COLO829 (cell line): ENCODE results near the gene LOXHD1.

Experiments used
- DNase-seq: peaks from one replicate; pipeline ENCODE4 v3.0.0; 2012; ENCODE audit warnings: low spot score

Gene LOXHD1

DNA sequence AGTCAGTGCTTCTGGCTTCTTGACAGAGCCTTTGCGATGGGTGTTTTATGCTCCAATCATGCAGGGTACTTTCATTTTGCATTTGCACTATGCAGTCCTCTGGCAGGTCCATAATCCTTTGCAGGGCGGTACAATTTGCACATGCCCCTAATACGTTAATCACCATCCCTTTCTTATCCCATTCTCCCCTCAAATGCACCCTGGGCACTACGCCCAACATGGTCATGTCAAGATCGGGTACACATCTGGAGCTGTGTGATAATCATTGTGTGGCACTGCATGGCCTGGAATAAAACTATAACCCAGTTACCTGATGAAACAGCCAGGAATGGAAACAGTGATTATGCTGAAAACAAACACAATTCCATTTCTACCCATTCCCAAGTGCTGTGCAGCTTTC lies 27.7 kb downstream of the LOXHD1 start:
- DNase-seq: no peak

DNA sequence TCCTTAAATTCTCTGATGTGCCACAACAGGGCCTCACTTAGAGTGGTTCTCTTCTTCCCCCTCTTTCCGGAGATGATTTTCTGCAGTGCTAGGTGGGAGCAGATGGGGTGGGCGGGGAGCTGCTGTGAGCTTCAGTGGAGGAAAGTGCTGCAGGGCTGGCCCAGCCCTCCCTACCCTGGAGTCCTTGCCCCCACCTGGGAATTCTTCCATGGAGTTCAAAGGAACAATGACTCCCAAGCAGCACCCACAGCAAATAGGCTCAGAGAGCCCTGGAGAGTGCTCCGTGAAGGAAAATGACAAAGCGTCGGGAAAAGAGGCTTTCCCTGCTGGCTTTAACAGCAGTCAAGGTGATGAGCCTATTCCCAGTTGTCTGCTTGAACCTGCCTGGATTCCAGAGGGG lies 28.8 kb downstream of the LOXHD1 start:
- DNase-seq: no peak

GRCh38 chr18:46627136-46627535 lies 29.9 kb downstream of the LOXHD1 start:
- no peak for DNase-seq

DNA sequence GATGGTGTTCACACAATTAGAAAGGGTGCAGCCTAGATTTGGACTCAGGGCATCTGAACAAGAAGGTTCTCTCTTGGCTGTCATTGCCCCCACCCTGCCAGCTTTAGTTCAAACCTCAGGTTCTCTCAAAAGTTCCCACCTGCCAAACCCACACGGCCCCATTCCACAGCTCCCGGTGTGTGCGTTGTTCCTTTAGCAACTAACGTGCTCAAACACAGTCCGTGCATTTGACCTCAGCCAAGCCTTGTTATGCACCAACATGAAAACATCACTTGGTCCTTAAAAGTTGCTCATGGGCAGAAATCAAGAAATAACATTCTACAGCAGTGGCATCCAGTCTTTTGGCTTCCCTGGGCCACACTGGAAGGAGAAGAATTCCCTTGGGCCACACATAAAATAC lies 32.0 kb downstream of the LOXHD1 start:
- DNase-seq: no peak

DNA sequence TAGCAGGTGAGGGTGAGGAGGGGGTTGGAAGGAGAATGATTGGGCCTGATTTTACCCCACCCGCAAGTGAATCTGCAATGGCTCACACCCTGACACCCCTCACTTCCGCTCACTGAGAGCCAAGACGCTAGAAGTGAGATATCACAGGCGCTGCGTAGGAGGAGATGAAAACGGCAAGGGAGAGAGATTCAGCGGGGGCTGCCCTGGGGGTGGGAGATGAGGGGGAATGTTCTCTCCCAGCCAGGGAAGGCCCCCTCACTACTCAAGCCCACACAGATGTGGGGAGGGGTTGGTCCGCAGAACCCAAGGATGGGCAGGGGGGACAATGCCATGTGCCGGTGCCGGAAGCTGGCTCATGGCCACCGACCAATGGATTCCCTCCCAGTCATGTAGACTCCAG lies 32.9 kb downstream of the LOXHD1 start:
- DNase-seq: no peak

GRCh38 chr18:46623541-46623940 lies 33.5 kb downstream of the LOXHD1 start:
- DNase-seq: no peak

GRCh38 chr18:46622999-46623398 lies 34.0 kb downstream of the LOXHD1 start:
- no peak for DNase-seq

DNA sequence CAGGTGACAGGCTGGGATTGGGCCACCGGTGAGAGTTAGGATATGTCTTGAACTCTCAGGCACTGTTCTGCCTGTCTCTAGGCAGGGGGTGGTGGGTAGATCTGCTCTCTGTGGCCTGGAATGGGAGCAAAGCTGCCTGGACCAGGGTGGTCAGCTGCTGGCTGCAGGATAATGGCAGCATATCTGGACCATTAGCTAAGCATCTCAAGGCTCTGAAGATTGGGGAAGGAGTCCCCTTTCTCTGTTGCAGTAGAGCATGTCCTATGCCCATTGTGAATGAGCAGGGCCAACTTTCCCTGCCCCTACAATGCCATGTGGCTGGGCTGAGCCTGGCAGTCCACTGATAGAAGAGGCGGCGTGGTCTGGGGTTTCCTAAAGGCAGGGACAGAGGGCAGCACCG lies 34.6 kb downstream of the LOXHD1 start:
- DNase-seq: no peak

DNA sequence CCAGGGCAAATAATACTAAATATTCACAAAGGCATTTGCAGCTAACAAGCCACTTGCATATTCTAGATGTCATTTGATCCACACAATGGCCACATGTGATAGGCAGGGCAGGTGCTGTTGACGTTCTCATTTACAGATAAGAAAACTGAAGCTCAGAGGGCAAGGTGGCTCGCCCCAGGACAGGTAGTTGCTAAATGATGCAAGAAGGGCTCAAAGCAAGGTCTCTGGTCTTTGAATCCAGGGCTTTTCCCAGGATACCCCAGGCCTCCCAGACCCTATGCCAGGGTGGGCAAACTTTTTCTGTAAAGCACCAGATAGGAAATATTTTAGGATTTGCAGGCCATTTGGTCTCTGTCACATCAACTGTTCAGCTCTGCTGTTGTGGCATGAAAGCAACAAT lies 35.1 kb downstream of the LOXHD1 start:
- no peak for DNase-seq

DNA sequence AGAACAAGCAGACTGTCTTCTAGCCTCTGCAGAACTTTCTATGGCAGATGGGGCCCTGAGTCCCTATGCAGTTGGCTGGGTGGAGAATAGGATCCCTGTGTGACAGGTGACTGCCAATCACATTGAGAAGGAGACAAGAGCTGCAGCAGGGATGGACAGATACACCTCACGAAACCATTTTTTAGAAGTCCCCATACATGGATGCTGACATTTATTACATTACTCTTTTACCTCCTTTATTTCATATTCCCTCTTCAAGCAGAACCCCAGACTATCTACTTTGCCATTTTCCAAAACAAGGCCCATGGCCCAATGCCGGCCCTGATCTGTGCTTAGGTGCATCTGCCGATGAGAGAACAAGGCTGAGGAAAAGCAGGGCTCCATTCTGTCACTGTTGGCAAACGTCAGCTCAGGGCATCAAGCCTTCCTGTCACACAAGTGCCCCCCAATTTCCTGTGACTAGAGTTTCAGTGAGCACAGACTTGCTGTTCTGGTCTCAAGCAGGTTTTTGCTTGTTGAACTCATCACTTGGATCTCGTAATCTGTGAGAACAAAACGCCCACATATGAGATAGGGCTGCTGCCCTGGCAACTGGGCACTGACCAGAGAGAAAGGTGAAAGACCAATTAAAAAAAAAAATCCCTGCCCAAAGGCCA lies 35.8 kb downstream of the LOXHD1 start:
- no peak for DNase-seq

- no peak for DNase-seq
These were observed 37.5 kb downstream of the LOXHD1 start for GRCh38 chr18:46619559-46619958.

DNA sequence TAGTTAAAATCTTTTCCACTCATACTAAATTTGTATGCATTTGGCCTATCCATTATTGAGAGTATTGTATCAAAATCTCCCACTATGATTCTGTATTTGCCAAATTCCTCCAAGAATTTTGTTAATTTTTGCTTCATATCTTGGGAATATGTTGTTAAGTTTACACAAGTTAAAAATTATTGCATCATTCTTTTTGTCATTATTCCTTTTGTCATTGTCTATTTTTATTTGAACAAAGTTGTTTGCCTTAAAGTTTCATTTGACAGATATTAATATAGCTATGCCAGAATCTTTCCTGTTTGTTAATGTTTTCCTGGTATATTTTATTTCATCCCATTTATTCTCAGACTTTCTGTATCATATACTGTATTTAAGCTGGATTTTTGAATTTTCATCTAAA lies 41.3 kb downstream of the LOXHD1 start:
- DNase-seq: no peak

- no peak for DNase-seq
These were observed 48.0 kb downstream of the LOXHD1 start for GRCh38 chr18:46609048-46609447.

DNA sequence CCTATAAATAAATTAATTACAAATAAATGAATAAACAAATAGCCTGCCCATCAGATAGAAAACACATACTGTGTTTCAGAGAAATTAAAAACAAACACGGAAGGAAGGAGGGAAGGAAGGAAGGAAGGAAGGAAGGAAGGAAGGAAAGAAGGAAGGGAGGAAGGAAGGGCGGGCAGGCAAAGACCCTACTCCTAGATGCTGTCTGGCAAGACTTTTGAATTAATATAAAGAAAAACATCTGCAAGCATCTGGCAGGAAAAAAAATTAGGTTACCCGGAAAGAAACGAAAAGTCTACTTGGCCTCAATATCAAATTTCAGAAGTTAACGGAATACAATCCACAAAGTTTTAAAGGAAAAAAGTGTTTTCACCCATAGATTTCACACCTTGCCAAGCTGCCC lies 49.1 kb downstream of the LOXHD1 start:
- DNase-seq: no peak

GRCh38 chr18:46601141-46601805 lies 55.7 kb downstream of the LOXHD1 start:
- DNase-seq: no peak

DNA sequence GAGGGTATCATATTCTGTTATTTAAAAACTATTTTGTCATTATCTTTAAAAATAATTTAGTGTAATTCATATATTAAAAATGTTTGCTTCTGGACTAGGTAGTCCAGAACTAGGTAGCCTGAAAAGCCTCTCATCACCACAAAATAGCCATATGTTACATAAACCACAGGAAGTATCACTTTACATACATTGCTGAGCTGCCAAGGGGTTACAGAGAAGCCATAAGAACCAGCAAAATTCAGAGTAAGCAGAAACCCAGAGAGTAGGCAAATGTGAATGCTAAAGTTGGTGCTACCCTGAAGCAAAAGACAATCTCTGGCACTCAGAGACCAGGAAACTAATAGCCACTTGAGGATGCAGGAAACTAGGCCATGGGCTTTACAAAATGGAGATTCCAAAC lies 60.9 kb downstream of the LOXHD1 start:
- DNase-seq: no peak

DNA sequence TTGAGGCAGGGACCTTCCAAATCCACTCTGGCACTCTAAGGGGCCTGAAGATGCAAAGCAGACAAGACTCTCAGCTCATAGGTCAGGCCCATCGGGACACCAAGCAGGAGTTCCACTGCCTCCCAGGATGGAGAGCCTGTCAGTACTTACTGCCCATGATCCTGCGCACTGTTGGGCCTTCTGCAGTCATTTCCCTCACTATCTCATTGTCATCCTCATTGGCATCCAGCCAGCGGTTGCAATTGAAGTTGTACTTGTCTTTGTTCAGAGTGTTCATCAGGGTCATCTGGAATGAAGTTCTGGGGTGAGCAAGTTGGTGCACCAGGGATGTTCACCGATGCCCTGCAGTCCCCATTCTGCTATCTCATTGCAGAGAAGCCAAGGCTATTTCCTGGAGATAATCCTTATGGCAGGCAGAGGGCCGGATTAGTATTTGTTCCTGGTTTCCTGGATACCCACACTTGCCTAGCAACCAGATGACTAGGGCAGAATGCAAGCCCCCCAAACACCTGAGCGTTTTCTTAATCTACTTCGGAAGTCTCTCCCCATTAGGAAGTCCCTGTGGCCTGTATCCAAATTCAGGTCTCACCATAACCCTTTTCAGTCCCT lies 65.1 kb downstream of the LOXHD1 start:
- no peak for DNase-seq

DNA sequence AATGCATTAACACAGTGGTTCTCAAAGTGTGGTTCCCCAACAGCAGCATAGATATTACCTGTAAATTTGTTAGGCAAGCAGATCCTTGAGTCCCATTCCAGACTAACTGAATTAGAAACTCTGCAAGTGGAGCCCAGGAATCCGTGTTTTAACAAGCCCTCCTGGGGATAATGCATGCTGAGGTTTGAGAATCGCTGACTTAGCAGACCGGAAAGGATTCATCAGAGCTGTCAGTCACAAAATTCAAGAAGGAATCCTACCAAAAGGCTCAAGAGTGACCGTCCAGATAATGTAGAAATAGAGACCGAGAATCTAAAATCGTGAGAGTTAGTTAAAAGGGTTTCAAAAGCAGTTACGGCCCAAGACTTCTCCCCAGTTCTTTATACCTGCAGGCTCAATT lies 66.9 kb downstream of the LOXHD1 start:
- no peak for DNase-seq

GRCh38 chr18:46588971-46589660 lies 67.9 kb downstream of the LOXHD1 start:
- DNase-seq: no peak

- no peak for DNase-seq
These were observed 69.4 kb downstream of the LOXHD1 start for GRCh38 chr18:46587600-46587999.

GRCh38 chr18:46583711-46584110 lies 73.3 kb downstream of the LOXHD1 start:
- no peak for DNase-seq

GRCh38 chr18:46581648-46582047 lies 75.4 kb downstream of the LOXHD1 start:
- no peak for DNase-seq

DNA sequence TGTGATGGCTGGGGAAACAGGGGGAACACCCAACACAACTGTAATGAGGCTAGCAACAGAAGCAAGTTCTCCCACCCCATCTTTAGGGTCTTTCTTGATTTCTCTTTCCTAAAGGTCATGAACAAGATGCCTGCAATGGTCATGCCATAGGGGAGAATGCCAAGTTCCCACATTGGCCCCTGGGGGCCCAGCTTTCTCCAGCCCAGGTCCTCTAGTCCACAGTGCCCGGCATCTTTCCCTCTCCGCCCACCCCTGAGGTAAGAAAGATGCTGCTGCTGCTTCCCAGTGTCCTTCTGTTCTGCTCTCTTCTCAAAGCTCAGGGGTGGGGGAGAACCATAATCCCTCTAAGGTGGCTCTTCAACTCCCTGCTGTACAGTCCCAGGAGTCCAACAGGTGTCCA lies 78.0 kb downstream of the LOXHD1 start:
- no peak for DNase-seq
